Measurements from ENCODE around the gene DNAH3.

DNAH3 gene

DNA sequence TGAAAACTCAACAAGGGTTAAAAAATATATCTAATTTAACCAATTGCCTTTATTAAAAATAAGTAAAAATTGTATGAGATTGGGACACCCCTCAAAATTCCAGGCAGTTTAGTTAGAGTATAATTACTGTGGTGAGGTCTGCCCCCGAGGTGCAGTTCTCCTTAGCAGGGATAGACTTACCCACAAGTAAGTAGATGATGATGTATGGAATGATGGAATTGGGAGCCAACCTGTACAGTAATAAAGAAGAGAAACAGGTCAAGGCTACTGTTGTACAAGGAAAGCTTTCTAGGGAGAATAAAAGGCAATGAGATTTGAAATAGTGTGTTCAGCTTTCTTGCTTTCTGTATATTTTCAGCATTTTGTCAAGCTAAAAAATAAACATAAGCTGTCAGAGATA, 9.6 kb upstream of the DNAH3 start:
- Histone ChIP-seq H3K4me3 (replicated peaks; ENCODE audit: insufficient read depth, low read length) (no peak overlapping the region), H3K27me3 (ENCODE audit: insufficient read depth, poor library complexity, severe bottlenecking) (no peaks in the 10 kb centered on the region), H3K27ac (replicated peaks) (no peak overlapping the region)
- DNase-seq (ENCODE audit: low read depth in 1 of 2, low spot score in 1 of 2) = no peak
- TF ChIP-seq, protein P1, sequence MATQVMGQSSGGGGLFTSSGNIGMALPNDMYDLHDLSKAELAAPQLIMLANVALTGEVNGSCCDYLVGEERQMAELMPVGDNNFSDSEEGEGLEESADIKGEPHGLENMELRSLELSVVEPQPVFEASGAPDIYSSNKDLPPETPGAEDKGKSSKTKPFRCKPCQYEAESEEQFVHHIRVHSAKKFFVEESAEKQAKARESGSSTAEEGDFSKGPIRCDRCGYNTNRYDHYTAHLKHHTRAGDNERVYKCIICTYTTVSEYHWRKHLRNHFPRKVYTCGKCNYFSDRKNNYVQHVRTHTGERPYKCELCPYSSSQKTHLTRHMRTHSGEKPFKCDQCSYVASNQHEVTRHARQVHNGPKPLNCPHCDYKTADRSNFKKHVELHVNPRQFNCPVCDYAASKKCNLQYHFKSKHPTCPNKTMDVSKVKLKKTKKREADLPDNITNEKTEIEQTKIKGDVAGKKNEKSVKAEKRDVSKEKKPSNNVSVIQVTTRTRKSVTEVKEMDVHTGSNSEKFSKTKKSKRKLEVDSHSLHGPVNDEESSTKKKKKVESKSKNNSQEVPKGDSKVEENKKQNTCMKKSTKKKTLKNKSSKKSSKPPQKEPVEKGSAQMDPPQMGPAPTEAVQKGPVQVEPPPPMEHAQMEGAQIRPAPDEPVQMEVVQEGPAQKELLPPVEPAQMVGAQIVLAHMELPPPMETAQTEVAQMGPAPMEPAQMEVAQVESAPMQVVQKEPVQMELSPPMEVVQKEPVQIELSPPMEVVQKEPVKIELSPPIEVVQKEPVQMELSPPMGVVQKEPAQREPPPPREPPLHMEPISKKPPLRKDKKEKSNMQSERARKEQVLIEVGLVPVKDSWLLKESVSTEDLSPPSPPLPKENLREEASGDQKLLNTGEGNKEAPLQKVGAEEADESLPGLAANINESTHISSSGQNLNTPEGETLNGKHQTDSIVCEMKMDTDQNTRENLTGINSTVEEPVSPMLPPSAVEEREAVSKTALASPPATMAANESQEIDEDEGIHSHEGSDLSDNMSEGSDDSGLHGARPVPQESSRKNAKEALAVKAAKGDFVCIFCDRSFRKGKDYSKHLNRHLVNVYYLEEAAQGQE (IDR thresholded peaks at IDR 0.05; ENCODE audit: insufficient replicate concordance, low read depth) = no peak

DNA sequence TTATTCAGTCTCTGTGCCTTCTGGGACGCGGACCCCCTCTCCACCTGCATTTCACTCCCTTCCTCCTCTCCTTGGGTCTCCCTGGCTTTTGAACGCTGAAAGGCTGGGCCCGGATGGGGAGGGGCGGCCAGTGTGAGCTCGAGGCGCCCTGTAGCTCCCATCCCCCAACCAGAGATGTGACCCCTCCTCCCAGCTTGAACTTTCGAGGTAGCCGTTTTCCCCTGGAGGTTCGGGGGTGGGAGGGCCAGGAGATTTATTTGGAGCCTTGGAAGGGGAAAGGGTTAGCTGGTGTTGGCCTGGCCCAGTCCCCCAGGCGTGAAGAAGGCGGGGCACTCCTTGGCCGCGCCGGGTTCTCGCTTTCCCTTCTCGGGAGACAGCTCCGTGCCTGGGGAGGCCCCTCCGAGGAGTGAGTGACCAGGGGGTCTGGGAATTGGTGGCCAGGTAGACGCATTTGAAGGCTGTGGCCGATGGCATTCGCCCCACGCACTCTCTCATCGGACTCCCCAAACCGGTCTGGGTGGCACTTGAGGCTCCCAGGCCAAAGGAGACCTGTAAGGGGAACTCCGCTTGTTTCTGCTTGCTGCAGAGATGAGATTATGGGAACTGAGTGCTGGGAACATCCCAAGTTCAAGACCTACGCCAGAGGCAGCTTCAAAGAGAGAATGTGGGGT, 8.8 kb upstream of the DNAH3 start:
- Histone ChIP-seq H3K4me3 (replicated peaks; ENCODE audit: insufficient read depth, low read length) (peak overlapping the region; percentile 70), H3K27me3 (ENCODE audit: insufficient read depth, poor library complexity, severe bottlenecking) (no peaks in the 10 kb centered on the region), H3K27ac (replicated peaks) (no peak overlapping the region)
- peak in 1 of 2 experiments; percentile 11 for DNase-seq (ENCODE audit: low read depth in 1 of 2, low spot score in 1 of 2)
- TF ChIP-seq, protein P2, sequence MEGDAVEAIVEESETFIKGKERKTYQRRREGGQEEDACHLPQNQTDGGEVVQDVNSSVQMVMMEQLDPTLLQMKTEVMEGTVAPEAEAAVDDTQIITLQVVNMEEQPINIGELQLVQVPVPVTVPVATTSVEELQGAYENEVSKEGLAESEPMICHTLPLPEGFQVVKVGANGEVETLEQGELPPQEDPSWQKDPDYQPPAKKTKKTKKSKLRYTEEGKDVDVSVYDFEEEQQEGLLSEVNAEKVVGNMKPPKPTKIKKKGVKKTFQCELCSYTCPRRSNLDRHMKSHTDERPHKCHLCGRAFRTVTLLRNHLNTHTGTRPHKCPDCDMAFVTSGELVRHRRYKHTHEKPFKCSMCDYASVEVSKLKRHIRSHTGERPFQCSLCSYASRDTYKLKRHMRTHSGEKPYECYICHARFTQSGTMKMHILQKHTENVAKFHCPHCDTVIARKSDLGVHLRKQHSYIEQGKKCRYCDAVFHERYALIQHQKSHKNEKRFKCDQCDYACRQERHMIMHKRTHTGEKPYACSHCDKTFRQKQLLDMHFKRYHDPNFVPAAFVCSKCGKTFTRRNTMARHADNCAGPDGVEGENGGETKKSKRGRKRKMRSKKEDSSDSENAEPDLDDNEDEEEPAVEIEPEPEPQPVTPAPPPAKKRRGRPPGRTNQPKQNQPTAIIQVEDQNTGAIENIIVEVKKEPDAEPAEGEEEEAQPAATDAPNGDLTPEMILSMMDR (IDR thresholded peaks at IDR 0.05; ENCODE audit: insufficient read depth, low read length) = no peak
- TF ChIP-seq, protein P1 (IDR thresholded peaks at IDR 0.05; ENCODE audit: insufficient replicate concordance, low read depth) = no peak
- TF ChIP-seq GABPA (IDR thresholded peaks at IDR 0.05; ENCODE audit: low read depth) (no peak), SPI1 (IDR thresholded peaks at IDR 0.05; ENCODE audit: borderline replicate concordance, low read depth) (no peak), POLR2AphosphoS5 (IDR thresholded peaks at IDR 0.05; ENCODE audit: low read depth) (no peak)

DNA sequence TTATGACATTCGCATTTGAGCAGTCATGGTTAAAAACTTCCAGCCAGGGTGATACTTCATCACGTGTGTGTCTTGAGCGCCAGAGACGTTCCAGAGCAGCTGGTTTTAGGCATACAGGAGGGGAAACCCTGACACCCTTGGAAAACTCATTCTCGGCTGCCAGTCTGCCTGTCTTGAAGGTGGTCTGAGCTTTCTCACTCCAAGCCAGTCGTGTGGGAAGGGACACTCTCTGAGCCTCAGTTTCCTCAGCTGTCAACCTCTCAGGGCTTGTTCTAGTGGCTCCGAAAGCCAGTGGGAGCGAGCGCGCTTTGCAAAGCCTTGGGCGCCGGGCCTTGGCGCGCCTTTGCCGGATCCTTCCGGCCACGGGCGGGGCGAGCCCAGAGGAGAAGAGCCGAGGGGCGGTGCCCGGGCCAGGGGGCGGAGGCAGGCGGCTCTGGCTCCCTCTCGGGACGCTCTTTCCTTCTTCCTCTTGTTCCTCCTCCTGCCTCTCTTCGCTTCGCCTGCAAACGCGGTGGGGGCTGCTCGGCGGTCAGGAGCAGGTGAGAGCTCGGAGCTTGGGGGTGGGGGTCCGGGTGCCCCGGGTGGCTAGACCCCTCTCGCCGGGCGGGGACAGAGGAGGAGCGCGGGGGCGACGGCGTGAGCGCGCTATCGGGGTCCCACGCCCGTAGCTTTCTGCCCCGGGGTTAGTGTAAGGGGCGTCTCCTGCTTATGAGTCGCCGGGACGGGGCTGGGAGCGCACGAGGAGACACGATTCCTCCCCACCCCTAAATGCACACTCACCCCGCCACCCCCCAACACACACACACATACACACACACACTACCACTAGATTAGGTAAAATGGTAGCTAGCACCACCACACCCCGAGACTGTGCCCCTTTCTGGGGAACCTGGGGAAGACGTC, 7.8 kb upstream of the DNAH3 start, which contains the start of gene LDAF1:
TSS of gene LDAF1 (plus strand) at position 467 of the 903 bp plus-strand sequence. CDS start 2,509 bp downstream, outside the sequence.
- Histone ChIP-seq H3K27me3 (ENCODE audit: insufficient read depth, poor library complexity, severe bottlenecking) (no peaks in the 10 kb centered on the region), H3K27ac (replicated peaks) (peak within 1 kb of the TSS; percentile 45), H3K4me3 (replicated peaks; ENCODE audit: insufficient read depth, low read length) (peak within 1 kb of the TSS; percentile 70)
- DNase-seq (ENCODE audit: low read depth in 1 of 2, low spot score in 1 of 2) = peak in 1 of 2 experiments; percentile 84
- TF ChIP-seq POLR2AphosphoS5 (IDR thresholded peaks at IDR 0.05; ENCODE audit: low read depth) (peak; percentile 54; the same call in 1 of the 2 replicates), GABPA (IDR thresholded peaks at IDR 0.05; ENCODE audit: low read depth) (no peak)

DNA sequence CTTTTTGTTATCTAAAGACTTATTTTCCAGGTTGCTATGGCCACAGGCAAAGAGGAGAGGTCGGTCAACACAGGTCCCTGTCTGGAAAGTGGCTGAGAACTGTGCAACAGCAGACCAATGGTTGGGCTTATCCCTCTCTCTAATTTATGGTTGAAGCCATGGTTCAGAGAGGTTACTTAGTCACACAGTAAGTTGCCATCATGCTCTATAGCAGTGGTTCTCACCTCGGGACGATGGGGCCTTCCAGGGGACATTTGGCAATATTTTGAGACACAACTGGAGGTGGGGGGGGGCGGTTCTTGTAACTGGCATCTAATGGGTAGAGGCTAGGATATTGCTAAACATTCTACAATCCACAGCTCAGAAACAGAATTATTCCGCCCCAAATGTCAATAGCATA, 7.0 kb upstream of the DNAH3 start:
- Histone ChIP-seq H3K4me3 (replicated peaks; ENCODE audit: insufficient read depth, low read length) (no peak overlapping the region), H3K27ac (replicated peaks) (no peak overlapping the region), H3K27me3 (ENCODE audit: insufficient read depth, poor library complexity, severe bottlenecking) (no peaks in the 10 kb centered on the region)
- DNase-seq (ENCODE audit: low read depth in 1 of 2, low spot score in 1 of 2) = no peak
- TF ChIP-seq SPI1 (IDR thresholded peaks at IDR 0.05; ENCODE audit: borderline replicate concordance, low read depth) = no peak
- no peak for TF ChIP-seq GABPA (IDR thresholded peaks at IDR 0.05; ENCODE audit: low read depth)
- TF ChIP-seq, protein P1 (IDR thresholded peaks at IDR 0.05; ENCODE audit: insufficient replicate concordance, low read depth) = no peak
- TF ChIP-seq POLR2AphosphoS5 (IDR thresholded peaks at IDR 0.05; ENCODE audit: low read depth) = no peak
- TF ChIP-seq, protein P2 (IDR thresholded peaks at IDR 0.05; ENCODE audit: insufficient read depth, low read length) = no peak

Measured in HL-60 (cell line).